GM13976 (cell line): ENCODE data around the gene MYOF.

Experiments used
- DNase-seq: peaks from one replicate; pipeline ENCODE4 v3.0.0; 2012; ENCODE audit warnings: low spot score
- CTCF ChIP-seq: IDR thresholded peaks from 2 replicates; pipeline ENCODE4 v1.5.1; 2012; ENCODE audit warnings: borderline replicate concordance, mild to moderate bottlenecking; ENCODE audit not compliant: insufficient read depth; ENCODE audit errors: extremely low read depth, missing control alignments, control extremely low read depth
- in situ Hi-C: fragments of 300-500 bp; cut with MboI; formaldehyde crosslinking; loops from one replicate; pipeline ENCODE4 v1.12.0; 2022; ENCODE audit warnings: low sequenced_read_pairs, mixed read lengths, inconsistent platforms; ENCODE audit not compliant: unreplicated experiment

Gene MYOF

GRCh38 chr10:93495654-93496321 lies 13.7 kb upstream of the MYOF start:
- in situ Hi-C loops = no loop called here
- peak; percentile 22 for DNase-seq
- TF ChIP-seq CTCF = no peak

- in situ Hi-C loops = no loop called here
- no peak for TF ChIP-seq CTCF
Observed at GRCh38 chr10:93494494-93494893, 12.4 kb upstream of the MYOF start.

GRCh38 chr10:93493162-93493561 lies 11.0 kb upstream of the MYOF start:
- in situ Hi-C loops = no loop called here
- TF ChIP-seq CTCF = no peak
- no peak for DNase-seq

More at GRCh38 chr10:93494494-93494893, 12.4 kb upstream of the MYOF start:
- no peak for DNase-seq

DNA sequence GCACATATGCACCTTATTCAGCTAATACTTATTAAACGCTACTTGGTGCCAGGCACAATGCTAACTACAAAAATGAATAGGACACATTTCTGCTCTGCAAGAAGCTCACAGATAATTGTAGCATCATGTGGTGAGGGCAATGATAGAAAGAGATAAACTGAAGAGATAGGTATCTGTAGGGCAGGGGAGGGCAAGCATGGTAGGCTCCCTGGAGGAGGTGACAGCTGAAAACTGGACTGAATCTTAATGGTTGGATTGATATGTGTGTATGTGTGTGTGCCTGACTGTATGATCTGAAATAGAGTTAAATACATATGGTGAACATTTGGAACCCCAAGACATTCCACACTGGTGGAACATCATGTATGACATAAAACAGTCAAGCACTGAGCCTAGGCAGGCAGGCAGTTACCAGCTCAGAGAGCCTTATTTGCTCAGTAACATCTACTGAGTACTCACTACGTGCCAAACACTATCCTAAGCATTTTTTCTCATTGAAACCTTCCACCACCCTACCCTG lies 9.5 kb upstream of the MYOF start:
- DNase-seq = no peak
- TF ChIP-seq CTCF = no peak
- in situ Hi-C loops = no loop called here

GRCh38 chr10:93488956-93489528 lies 6.9 kb upstream of the MYOF start:
- no peak for TF ChIP-seq CTCF
- no peak for DNase-seq
- in situ Hi-C loops = loop anchor here (10.0 kb wide), 1 partner anchor 104 kb away; no protein-coding TSS in a partner anchor

DNA sequence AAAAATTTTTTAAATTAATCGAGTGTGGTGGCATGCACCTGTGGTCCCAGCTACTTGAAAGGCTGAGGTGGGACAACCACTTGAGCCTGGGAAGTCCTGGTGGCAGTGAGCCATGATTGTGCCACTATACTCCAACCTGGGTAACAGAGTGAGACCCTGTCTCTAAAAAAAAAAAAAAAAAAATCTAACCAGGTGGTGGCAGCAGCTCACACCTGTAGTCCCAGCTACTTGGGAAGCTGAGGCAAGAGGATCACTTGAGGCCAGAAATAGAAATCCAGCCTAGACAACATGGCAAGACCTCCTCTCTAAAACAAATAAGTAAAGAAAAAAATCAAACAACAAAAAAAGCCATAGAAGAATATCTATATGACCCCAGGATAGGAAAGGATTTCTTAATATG lies 3.6 kb upstream of the MYOF start:
- DNase-seq = no peak
- TF ChIP-seq CTCF = no peak
- in situ Hi-C loops = loop anchor here (10.0 kb wide), 1 partner anchor 101 kb away; no protein-coding TSS in a partner anchor
